AG04449 (cell line): ENCODE measurements around the gene GNB2.

Experiments
- CTCF ChIA-PET: fragments of 350-600 bp; formaldehyde crosslinking; extraction: SDS; loops from one replicate; lab custom pipeline; 2021; ENCODE audit warnings: antibody characterized with exemption; lab: Yijun Ruan, JAX
- POLR2A ChIA-PET: fragments of 400-600, 350-600 bp; formaldehyde crosslinking; extraction: SDS; loops from one replicate; lab custom pipeline; 2020; ENCODE audit warnings: antibody characterized with exemption, inconsistent platforms; lab: Yijun Ruan, JAX
- DNase-seq: peaks from one replicate; pipeline ENCODE4 v3.0.0-alpha.2; 2010; ENCODE audit warnings: low read depth, low spot score
- H3K4me3 ChIP-seq: 2 replicates; pipeline ENCODE4 v1.5.1; 2011; ENCODE audit warnings: low read depth, mild to moderate bottlenecking, control low read depth, low read length
- CTCF ChIP-seq: IDR thresholded peaks from one replicate; pipeline ENCODE4 v1.5.1; 2011; ENCODE audit warnings: mild to moderate bottlenecking, moderate library complexity, low read length, control low read depth, inconsistent platforms; ENCODE audit not compliant: insufficient read depth; ENCODE audit errors: missing control alignments

GNB2 gene

GRCh38 chr7:100689230-100690135 lies 15.9 kb downstream of the GNB2 start:
- ChIA-PET POLR2A (interaction anchor here (0.6 to 0.7 kb wide), 2 partner anchors 16 to 224 kb away, joined by 3 read pairs; no protein-coding TSS in a partner anchor), CTCF (interaction anchor here (0.6 to 8.2 kb wide), 14 partner anchors 9 to 224 kb away, joined by 3 to 180 read pairs (median 10); partner anchors contain the start of genes PCOLCE, POP7 and SLC12A9)
- TF ChIP-seq CTCF = no peak
- H3K4me3 ChIP-seq = no peak overlapping the region
- DNase-seq = no peak

GRCh38 chr7:100691676-100692577 lies 18.4 kb downstream of the GNB2 start:
- peak overlapping the region; percentile 74 for H3K4me3 ChIP-seq
- POLR2A ChIA-PET = interaction anchor here (0.6 to 4.1 kb wide), 5 partner anchors 14 to 670 kb away, joined by 3 to 17 read pairs (median 5); partner anchors contain the start of genes FBXO24, MOSPD3 and POP7
- CTCF ChIA-PET = interaction anchor here (0.7 to 8.2 kb wide), 54 partner anchors 11 to 245 kb away, joined by 3 to 180 read pairs (median 6); partner anchors contain the start of genes AGFG2, EPHB4, FBXO24 and GNB2
- TF ChIP-seq CTCF = peak; percentile 88
- DNase-seq = no peak

- POLR2A ChIA-PET = interaction anchor here (0.6 to 4.1 kb wide), 6 partner anchors 8 to 671 kb away, joined by 3 to 17 read pairs (median 6); partner anchors contain the start of genes FBXO24, MOSPD3 and POP7
- CTCF ChIA-PET = interaction anchor here (0.7 to 8.2 kb wide), 35 partner anchors 10 to 255 kb away, joined by 3 to 180 read pairs (median 8); partner anchors contain the start of genes EPHB4, FBXO24, GNB2 and LRCH4
- no peak for TF ChIP-seq CTCF
- no peak for DNase-seq
- peak overlapping the region; percentile 74 for H3K4me3 ChIP-seq
These were observed 19.0 kb downstream of the GNB2 start for GRCh38 chr7:100692578-100692961.

- H3K4me3 ChIP-seq = peak overlapping the region; percentile 74
- ChIA-PET CTCF (interaction anchor here (0.7 to 8.2 kb wide), 23 partner anchors 9 to 264 kb away, joined by 3 to 180 read pairs (median 11); partner anchors contain the start of genes FBXO24, LRCH4, MEPCE and MOSPD3), POLR2A (interaction anchor here (0.6 to 4.1 kb wide), 6 partner anchors 9 to 108 kb away, joined by 3 to 17 read pairs (median 6); partner anchors contain the start of genes FBXO24, MOSPD3 and POP7)
- DNase-seq = no peak
- TF ChIP-seq CTCF = no peak
These were observed 20.0 kb downstream of the GNB2 start for GRCh38 chr7:100693312-100694097.

DNA sequence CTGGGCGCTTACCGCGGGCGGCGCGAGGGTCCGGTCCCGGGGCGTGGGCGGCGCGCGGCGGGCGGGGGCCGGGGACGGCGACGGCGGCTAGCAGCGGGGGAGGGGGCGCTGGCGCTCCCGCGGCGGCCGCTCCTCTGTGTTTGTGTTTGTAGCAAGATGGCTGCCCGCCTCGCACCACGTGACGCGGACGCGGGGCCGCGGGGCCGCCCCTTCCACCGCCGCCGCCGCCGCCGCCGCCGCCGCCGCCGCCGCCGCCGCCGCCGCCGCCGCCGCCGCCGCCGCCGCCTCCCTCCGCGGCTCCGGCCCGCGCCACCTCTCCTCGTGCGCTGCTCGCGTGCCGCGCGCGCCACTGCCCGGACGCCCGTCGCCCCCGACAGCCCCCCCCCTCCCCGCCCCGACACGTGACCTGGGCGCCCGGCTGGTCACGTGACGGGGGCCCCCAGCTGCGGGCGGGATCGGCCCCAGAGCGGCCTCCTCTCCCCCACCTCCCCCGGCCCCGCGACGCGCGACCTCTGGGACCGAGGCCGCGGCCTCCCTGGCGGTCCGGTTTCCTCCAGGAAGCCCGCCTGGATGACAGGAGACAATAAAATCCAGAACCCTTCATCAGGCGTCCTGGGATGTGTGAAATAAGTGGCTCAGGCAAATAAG lies 20.7 kb downstream of the GNB2 start, which contains the start of gene GIGYF1:
Gene GIGYF1, minus strand, starts transcription at position 153 of the 648 bp plus-strand sequence. CDS start 6,012 bp downstream, outside the sequence.
- CTCF ChIA-PET = interaction anchor here (4.4 to 8.2 kb wide), 3 partner anchors 8 to 158 kb away, joined by 30 to 180 read pairs (median 119); partner anchors contain the start of genes POP7 and SLC12A9
- TF ChIP-seq CTCF = no peak
- H3K4me3 ChIP-seq = peak within 1 kb of the TSS; percentile 74
- DNase-seq = no peak
- POLR2A ChIA-PET = interaction anchor here (0.6 to 4.1 kb wide), 2 partner anchors 11 to 109 kb away, joined by 3 to 17 read pairs; partner anchors contain the start of gene POP7
